Stimulated activated CD8-positive, alpha-beta memory T cell treated with anti-CD3 and anti-CD28 coated beads, Interleukin-12 subunit alpha, Interleukin-12 subunit beta, amount 100 ng/mL, for 24 hours (primary cell): ENCODE measurements around the gene XPNPEP1.

ENCODE experiments used
- DNase-seq: peaks from one replicate; pipeline ENCODE4 v3.0.0-alpha.2; 2020; ENCODE audit errors: extremely low read depth

XPNPEP1 gene

DNA sequence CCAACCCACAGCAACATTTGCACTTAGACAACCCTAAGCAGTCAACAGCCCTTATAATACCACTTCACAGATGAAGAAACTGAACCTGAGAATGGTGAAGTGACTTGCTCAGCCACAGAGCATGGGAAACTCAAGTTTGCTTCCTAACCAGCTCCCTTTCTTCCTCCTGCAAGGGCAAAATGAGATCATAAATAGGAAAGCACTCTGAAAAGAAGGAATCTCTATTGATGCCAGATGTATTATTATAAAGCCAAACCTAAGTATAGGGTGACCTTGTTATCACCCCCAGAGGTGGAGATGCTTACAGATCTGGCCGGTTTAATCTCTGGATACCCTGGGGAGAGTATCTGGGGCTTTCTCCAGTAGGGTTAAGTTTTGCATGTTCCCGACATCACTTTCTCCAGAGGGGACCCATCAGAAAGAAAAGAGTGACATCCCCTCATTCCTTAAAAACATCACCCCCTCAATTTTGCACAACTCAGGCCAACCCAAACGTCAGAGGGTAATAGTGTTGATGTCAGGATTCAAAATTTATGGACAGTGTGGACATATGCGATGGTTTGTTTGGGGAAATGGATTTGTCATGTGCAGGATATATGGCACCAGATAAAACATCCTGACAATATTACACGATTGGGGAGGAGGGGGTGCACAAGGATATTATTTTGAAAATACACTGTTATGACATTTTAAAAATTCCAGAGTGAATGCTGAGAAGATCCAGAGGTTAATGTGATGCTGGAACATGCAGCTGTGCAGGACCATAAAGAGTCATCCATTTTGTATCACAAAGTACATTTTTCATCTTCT is 24.0 kb upstream of the XPNPEP1 start:
- no peak for DNase-seq

DNA sequence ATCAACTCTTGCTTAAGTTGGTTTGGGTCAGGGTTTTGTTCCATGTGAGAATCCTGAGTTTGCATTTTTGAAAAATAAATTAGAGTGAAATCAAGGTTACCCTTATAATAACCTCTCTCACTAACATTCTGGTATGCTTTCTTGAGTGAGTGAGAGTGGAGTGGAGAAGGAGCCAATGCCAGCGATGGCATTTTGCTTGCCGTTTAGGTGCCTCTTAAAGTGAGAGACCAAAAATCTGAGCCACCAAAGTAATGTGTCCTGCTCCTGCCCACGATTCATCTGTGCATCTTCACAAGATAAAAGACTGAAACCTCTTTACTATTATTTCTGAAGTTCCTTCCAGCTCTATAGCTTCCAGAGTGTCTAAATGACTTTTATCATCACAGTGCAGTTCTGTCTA is 23.4 kb upstream of the XPNPEP1 start:
- no peak for DNase-seq

DNA sequence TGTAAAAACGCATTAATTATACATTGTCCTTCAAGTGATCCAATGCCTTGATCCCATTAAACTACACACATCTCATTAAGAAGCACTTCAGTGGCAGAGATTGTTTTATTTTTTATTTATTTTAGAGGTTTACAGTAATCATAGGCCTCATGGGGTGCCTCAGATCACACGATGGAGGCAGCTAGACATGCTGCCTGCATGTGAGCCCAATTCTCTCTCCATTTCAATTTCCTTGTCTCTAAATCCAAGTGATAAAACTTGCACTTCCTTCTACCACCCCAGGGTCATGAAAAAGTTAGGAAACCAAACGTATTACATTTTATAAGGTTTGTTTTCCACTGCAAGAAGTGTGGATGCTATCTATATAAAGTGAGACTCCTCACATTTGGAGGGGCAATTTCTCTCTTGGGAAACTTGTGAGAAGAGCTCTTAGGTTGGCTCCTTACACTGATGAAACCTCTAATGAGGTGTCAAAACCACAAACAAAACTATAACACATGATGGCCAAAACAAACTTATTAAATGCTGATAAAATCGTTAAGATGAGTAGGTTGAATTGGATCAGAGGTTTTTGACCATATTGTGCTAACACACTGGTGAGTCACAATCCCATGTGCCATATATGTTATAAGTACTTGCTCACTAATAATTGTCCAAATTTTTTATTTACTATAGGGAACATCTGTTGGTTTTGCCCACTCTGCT is 22.3 kb upstream of the XPNPEP1 start:
- no peak for DNase-seq

DNA sequence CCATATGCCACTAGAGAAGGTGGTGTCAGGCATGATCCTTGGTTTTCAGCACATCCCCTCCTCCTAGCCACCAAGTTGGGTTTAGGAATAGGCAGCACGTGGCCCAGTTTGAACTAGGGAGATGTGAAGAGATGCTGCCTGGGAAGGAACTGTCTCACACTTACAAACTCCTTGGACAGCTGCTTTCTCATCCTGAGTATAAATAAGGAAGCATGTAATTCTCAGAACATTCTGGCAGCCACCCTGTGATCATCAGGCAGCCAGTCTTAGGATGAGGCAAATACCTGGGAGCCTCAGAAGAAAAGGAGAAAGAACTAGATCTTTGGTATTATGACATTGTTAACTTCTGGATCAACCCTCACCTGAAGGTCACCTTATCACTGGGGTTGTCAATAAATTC is 21.3 kb upstream of the XPNPEP1 start:
- no peak for DNase-seq

DNA sequence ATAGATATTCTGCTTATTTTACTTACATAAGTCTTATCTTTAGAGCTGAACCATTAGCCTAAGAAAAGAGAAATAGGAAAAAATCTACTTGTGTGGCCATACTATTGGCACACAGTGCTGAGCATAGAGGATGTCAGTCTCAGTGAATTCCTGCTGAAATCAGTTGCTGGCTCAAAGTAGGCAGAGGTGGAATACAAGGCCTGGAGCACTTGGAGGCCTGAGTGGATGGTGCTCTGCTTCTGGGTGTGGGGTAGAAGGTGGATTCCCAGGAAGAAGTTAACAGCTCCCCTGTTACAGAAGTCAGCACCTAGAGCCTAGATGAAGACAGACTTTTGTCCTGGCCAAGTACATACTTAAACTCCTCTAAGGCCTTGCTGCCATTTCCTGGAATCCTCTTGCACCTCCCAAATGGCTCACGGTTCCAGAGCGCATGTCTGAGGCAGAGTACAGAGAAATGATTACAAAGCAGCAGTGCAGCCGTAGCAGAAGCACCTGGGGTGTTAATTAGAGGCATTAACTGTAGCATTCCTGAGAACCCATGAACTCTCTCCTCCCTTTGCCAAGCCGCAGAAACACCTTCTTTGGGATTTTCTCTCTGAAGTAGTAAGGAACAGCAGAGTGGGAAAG is 18.0 kb upstream of the XPNPEP1 start:
- DNase-seq = no peak

DNA sequence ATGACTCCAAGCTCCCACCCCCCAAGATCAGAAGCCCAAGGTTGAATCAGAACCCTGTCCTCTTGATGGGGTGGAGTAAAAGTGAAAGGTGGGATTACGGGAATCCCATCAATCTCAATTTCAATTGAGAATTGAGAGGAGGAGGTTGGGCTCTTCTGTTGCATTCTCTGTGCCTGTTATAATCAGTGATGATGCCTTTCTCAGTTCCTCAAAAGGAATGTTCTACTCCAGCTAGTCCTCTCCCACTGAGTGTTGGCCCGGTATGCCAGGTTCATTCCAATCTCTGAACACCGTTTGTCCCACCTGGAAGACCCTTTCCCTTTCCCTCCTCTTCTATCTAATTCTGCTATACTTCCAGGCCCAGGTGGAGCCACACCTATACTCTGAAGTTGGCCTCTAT is 17.2 kb upstream of the XPNPEP1 start:
- DNase-seq = no peak

DNA sequence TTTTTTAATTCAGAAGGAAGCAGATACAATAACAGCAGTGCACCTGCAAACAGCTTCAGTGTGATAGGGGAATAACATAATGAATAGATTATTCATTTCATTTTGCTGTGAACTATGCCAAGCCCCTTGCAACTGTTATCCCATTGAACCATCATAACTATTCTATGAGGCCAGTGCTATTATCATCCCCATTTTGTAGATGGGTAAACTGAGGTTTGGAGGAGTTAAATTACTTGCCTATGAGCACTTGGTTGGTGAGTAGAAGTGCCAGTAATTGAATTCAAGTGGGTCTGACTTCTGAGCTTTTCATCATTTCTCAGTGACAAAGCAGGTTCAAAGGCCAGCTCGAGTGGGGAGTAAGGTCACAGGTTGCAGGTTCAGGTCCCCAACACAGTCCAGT is 16.8 kb upstream of the XPNPEP1 start:
- no peak for DNase-seq

DNA sequence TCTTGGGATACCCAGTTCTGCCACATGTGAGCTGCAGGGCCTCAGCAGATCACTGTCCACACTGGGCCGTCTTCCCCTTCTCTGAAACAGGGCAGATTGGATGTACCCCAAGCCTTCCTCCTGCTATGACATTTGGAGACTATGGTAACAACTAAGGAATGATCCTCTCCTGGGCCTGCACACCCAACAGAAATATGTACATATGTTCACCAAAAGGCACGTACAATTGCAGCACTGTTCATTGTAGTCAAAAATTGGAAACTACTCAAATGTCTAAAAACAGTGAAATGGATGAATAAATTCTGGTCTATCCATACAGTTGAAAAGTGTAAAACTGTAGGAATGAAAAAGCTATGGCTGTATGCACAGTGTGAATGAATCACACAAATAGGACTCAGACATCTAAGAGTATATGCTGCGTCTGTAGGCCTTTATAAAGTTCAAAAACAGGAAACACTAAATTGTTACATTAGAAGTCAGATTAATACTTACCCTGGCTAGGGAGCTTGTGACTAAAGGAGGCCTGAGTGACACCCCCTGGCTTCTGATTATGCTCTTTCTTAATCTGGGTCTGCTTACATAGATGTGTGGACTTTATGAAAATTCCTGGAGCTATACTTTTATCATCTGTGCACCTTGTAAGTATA is 16.1 kb upstream of the XPNPEP1 start:
- DNase-seq = no peak

DNA sequence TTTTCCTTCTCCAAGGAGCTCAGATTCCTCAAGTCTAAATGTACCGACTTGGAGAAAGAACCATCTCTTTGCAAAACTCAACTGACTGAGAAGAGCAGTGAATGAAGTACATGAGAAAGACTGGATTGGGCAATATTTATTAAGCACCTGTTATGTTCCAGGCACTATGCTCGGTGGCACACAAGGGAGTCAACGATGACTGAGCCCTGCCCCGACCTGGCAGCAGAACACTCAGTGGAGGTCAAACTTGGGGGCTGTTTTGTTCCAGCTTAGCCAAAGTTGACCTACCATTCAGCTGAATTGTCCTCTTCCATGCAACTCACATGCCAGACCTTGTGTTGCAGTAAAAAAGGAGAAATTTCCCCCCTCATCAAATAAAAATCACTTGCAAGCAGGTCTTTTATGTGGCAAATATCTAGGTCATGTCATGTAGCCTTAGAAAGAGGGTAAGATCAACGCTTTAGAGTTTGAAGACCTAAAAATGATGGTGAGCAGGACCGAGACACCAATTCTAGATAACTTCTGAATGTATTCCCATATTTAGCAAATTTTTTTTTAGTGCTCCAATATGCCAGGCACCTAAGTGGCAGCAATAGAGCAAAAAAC is 14.3 kb upstream of the XPNPEP1 start:
- DNase-seq = no peak

DNA sequence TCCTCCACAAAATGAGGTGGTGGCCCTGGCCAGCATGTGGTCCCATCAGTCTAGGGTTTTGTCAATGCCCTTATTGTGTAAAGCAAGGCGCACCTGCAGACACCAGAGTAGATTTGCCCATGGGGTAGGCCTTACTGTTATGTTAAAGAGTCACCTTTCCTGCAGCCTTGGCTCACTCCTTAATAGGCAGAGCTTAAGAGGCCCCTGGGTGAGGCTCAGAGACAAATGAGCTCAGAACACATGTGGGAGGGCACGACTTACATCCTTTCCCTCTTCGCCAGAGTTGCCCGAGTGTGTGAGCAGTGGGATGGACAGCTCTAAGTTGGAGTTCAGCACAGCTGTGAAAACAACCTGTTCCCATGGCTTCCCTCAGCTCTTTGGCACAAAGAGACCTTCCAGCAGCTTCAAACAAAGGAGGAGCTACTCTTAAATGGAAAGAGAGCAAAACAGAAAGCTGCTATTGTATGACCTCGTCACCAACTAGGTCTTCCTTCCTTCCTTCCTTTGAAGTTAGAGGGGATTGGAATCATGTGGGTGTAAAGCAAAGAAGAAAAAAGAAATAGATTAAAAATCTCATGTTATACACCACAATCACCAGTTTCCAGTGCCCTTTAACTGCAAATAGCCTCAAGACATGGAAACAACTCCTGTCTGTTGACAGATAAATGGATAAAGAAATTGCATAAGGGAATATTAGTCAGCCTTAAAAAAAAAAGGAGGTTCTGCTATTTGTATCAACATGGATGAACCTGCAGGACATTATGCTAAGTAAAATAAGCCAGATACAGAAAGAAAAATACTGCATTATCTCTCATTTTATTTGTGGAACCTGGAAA is 11.9 kb upstream of the XPNPEP1 start:
- no peak for DNase-seq

DNA sequence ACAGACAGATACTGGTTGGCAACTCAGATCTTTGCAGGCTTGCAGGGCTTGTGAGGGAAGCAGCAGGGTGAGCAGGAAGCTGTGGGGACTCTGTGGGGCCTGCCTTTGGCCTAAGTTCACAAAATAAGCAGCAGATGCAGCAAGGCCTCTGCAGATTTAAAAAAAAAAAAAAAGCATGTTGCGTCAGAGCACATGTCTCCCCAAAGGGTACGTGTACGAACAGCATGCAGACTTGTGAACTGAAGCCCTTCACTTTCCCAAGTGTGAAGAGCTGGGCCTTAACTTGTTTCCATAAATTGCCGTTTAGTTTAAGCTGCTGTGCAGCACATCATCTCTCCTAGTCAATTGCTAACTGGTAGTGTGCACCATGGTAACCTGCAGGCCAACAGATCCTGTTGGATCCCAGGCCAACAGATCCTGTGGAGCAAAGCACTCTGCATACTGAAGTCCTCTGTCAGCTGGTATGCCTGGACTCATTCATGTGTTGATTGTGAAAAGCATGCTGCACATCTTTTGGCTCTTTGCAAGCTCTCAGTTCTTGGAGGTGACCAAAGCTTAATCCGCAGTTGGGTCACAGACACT is 10.8 kb upstream of the XPNPEP1 start:
- DNase-seq = no peak

DNA sequence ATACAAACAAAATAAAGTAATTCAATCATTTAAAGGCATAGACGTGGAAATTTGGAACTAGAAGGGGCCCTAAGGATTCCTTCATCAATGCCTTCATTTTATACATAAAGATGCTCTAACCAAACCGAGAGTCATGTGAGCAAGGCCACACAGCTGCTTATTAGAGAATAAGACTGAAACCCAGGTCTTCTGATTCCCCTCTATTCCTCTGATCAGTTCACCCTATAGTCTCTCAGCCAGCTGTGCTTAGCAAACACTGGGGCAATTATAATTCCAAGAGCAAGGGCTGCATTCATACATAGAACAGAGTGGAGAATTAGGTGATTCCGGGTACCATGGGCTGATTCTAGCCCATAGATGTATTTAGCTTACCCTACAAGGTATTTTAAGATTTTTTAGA is 9.7 kb upstream of the XPNPEP1 start:
- no peak for DNase-seq

DNA sequence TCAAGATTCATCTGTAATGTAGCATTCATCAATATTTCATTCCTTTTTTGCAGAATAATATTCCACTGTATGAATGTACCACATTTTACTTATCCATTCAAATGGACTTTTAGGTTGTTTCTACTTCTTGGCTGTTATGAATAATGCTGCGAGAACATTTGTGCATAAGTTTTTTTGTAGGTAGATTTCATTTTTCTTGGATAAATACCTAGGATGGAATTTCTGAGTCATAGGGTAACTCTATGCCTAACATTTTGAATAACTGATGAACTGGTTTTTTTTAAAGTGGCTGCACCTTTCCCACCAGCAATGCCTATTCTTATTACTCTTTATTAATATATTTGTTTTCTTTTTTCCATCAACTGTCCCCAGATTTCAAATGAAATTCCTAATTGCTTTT is 9.1 kb upstream of the XPNPEP1 start:
- DNase-seq = no peak

DNA sequence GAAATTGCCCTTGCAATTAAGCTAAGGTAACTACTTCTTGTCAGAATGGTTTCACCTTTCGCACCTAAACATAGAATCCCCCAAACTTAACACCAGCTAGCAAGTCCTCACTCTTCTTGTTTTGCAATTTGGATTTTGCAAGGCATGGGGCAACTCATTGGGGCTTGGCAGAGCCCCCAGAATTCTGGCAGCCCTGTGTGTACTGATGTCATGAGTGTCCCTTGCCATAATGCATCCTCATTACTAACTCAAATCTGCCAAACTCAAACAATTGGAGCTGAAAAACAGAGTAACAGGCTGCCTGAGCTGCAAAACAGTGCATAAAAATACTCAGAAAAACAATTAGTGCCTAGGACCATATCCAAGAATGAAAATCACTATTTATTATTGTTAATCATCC is 7.9 kb upstream of the XPNPEP1 start:
- DNase-seq = no peak

DNA sequence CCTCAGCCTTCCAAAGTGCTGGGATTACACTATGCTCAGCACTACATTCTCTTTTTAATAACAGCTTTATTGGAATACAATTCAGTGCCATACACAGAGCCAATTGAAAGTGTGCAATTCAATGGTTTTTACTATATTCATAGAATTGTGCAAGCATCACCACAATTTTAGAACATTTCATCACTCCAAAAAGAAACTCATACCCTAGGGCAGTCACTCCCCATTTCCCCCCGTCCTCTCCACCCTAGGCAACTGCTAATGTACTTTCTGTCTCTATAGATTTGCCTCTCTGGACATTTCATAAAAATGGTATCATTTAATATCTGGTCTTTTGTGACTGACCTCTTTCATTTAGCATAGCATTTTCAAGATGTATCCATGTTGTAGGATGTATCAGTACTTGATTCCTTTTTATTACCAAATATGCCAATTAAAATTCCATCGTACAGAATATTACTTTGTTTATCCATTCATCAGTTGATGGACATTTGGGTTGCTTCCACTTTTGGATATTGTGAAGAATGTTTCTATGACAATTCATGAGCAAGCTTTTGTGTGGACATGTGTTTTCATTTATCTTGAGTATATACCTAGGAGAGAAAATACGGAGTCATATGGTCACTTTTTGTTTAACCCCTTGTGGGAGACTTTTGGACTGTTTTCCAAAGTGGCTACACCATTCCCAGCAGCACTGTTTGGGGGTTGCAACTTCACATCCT is 6.3 kb upstream of the XPNPEP1 start:
- no peak for DNase-seq

DNA sequence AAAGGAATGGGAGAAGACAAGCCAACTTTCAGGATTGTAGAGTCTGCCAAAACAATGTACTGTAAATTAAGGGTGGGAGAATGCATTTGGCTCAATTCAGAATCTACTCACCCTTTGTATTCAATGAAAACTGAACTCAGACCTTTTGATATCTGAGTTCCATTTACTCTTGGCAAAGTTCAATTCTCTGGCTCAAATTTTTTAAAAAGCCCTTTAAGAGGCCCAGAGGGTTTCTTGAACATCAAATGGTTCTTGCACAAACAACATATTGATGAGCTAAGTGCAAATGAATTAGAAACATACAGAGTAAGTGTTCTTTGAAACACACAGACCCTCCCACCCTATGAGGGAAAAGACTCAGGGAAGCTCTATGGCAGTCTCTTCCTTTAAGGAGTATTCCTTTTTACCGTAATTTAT is 5.2 kb upstream of the XPNPEP1 start:
- no peak for DNase-seq

DNA sequence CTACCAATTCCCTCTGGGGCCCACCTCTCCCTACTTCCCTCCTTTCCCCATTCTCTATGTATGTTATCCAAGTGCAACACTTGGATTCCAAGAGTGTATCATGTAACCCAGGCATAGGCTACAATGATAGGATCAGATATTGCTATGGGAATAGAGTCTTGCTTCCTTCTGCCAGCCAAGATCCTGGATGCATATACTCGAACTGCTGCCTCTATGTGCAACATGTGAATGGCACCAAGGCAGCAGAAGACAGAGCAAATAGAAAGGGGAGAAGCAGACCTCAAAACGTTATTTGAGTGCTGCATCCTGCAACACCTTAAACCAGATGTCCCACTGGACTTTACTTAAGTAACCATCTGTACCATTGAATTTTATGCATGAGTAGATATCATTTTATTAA is 3.5 kb upstream of the XPNPEP1 start:
- no peak for DNase-seq

DNA sequence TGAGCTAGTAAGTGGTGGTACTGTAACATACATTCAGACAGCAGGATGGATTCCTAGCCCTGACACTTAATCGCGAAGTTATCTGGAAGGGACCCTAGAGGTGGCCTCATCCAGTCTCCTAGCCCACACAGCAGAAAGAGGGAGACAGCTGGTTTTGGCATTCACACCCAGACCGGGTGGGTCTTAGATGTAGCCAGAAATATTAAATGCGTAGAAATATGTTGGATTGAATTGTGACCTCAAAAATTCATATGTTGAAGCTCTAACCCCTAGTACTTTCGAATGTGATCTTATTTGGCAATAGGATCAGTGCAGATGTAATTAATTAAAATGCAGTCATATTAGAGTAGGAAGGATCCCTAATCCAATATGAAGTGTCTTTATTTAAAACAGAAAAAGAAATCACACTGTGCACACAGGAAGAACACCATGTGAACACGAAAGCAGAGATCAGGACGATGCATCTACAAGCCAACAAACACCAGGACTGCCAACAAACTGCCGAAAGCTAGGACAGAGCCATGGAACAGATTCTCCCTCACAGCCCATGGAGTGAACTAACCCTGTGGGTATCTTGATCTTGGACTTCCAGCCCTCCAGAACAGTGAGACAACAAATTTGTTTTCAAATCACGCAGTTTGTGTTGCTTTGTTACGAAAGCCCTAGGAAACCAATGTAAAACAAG is 2.9 kb upstream of the XPNPEP1 start:
- DNase-seq = no peak

DNA sequence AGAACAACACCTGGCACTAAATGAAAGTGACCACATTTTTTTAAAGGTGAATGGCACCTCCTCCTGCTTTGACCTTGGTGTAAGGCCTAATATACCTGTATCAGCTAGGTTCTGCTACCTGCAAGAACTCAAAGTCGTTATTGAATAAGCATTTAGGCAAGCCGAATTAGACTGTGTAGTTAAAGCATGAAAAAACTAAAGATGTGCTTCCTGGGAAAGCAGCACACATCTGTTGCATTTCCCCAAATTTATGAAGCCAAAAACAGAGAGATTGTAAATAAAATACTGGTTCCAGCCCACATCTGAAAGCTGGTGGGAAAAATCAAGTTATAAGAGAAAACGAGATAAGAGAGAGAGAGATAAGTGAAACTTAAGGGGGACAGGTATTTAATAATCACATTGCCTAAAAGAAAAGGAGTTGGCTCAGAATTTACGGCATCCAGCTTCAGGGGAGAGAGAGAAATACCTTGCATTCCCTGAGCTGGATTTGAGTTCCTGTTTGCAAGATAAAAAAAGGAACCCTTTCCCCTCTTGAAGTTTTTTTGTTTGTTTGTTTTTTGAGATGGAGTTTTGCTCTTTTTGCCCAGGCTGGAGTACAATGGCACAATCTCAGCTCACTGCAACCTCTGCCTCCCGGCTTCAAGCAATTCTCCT is 1.8 kb upstream of the XPNPEP1 start:
- DNase-seq = no peak
